ENCODE measurements around the gene MATN3. TPM values are rescaled to one million over a fixed set of nuclear protein-coding genes. Genes with fewer than 3 reads are reported as not detected.

MATN3 gene
- total and polyA plus RNA-seq, 2 of the 13 experiments (the other 11 are each of a cell fraction or from before 2014, with no cell fraction given), result 36.1 to 208 TPM

DNA sequence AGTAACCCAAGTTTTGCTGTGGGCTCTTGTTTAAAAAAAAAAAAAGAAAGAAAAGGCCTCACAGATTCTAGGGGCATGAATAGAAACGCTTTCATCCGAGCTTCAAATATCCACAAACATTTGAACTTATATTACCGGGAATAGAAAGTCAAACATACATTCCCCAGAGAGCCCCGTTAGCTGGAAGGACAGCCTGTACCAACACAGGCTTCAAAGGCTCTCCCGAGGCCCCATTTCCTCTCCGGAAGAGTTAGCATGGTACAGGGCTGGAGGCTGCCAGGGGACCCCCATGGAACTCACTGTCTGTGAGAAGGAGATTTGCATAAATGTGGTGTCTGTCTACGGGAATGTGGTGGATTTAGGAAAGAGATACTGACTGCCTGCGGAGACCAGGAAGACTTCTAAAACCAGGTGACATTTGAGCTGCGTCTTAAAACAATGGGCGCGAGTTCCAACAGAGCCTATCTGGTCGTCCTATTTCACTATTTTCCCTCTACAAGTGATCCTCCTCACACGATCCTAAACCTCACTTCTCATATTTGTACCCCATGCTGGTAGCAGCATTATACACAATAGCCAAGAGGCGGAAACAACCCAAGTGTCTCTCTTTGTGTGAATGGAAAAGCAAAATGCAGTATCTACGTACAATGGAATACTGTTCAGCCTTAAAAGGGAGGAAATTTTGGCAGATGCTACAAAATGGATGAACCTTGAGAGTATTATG lies 820 bp upstream of the MATN3 start (continued):
- TF ChIP-seq ZBTB39 (CRISPR knock-in tag; IDR thresholded peaks at IDR 0.05) (no peak), SIN3B (IDR thresholded peaks at IDR 0.05; ENCODE audit: low read length) (no peak), ZNF607 (CRISPR knock-in tag; IDR thresholded peaks at IDR 0.05; ENCODE audit: borderline replicate concordance) (peak; percentile 28; the same call in 1 of the 2 replicates), ZNF496 (CRISPR knock-in tag; IDR thresholded peaks at IDR 0.05; ENCODE audit: insufficient replicate concordance) (no peak), HNRNPK (IDR thresholded peaks at IDR 0.05; ENCODE audit: low read depth, low read length, poor library complexity, severe bottlenecking) (no peak), TFDP1 (CRISPR knock-in tag; IDR thresholded peaks at IDR 0.05; ENCODE audit: borderline replicate concordance) (peak; percentile 21; the same call in 1 of the 2 replicates), ZNF670 (CRISPR knock-in tag; IDR thresholded peaks at IDR 0.05; ENCODE audit: borderline replicate concordance) (peak; percentile 31; the same call in 1 of the 2 replicates), ZBTB20 (CRISPR knock-in tag; IDR thresholded peaks at IDR 0.05; ENCODE audit: borderline replicate concordance, low read depth) (peak; percentile 58; the same call in 1 of the 2 replicates), ZNF598 (CRISPR knock-in tag; IDR thresholded peaks at IDR 0.05; ENCODE audit: borderline replicate concordance) (no peak), KDM4B (CRISPR knock-in tag; IDR thresholded peaks at IDR 0.05) (peak; percentile 80), MAFF (IDR thresholded peaks at IDR 0.05; ENCODE audit: low read depth, low read length) (no peak), ATAD3A (CRISPR knock-in tag; IDR thresholded peaks at IDR 0.05) (no peak), SALL2 (CRISPR knock-in tag; IDR thresholded peaks at IDR 0.05) (peak; percentile 12; the same call in 1 of the 2 replicates), PHB2 (IDR thresholded peaks at IDR 0.05; ENCODE audit: partially characterized antibody) (no peak), FOXA1 (IDR thresholded peaks at IDR 0.05) (no peak), FOXA1 (CRISPR knock-in tag; IDR thresholded peaks at IDR 0.05) (peak; percentile 72), CEBPG (CRISPR knock-in tag; IDR thresholded peaks at IDR 0.05) (0 out of 2 replicates have a peak, but pooled peaks have one; percentile 3), TFE3 (CRISPR knock-in tag; IDR thresholded peaks at IDR 0.05) (0 out of 2 replicates have a peak, but pooled peaks have one; percentile 29), KDM6A (CRISPR knock-in tag; IDR thresholded peaks at IDR 0.05; ENCODE audit: low read depth) (peak; percentile 76)
- TF ChIP-seq, protein P1, sequence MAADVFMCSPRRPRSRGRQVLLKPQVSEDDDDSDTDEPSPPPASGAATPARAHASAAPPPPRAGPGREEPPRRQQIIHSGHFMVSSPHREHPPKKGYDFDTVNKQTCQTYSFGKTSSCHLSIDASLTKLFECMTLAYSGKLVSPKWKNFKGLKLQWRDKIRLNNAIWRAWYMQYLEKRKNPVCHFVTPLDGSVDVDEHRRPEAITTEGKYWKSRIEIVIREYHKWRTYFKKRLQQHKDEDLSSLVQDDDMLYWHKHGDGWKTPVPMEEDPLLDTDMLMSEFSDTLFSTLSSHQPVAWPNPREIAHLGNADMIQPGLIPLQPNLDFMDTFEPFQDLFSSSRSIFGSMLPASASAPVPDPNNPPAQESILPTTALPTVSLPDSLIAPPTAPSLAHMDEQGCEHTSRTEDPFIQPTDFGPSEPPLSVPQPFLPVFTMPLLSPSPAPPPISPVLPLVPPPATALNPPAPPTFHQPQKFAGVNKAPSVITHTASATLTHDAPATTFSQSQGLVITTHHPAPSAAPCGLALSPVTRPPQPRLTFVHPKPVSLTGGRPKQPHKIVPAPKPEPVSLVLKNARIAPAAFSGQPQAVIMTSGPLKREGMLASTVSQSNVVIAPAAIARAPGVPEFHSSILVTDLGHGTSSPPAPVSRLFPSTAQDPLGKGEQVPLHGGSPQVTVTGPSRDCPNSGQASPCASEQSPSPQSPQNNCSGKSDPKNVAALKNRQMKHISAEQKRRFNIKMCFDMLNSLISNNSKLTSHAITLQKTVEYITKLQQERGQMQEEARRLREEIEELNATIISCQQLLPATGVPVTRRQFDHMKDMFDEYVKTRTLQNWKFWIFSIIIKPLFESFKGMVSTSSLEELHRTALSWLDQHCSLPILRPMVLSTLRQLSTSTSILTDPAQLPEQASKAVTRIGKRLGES (CRISPR knock-in tag; IDR thresholded peaks at IDR 0.05; ENCODE audit: borderline replicate concordance), result no peak
- TF ChIP-seq, protein P2, sequence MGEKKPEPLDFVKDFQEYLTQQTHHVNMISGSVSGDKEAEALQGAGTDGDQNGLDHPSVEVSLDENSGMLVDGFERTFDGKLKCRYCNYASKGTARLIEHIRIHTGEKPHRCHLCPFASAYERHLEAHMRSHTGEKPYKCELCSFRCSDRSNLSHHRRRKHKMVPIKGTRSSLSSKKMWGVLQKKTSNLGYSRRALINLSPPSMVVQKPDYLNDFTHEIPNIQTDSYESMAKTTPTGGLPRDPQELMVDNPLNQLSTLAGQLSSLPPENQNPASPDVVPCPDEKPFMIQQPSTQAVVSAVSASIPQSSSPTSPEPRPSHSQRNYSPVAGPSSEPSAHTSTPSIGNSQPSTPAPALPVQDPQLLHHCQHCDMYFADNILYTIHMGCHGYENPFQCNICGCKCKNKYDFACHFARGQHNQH (CRISPR knock-in tag; IDR thresholded peaks at IDR 0.05), result peak; percentile 17; the same call in 1 of the 2 replicates

Measured in HepG2 (cell line).